Lower lobe of right lung (tissue), 2 donors: ENCODE measurements around the gene LRR1. TPM values are rescaled to one million over a fixed set of nuclear protein-coding genes. Genes with fewer than 3 reads are reported as not detected.

ENCODE experiments used
- ATAC-seq, 2 donors: fragments of 200-7000 bp; cut with Tn5 transposase; one replicate each; pipeline ENCODE4 v1.9.1; 2020 to 2022; ENCODE audit warnings: mild to moderate bottlenecking in 2 of 2, moderate library complexity in 2 of 2
- DNase-seq: peaks from one replicate; pipeline ENCODE4 v3.0.0-alpha.2; 2020
- H3K27ac ChIP-seq: fragments of 200-600 bp; one replicate; pipeline ENCODE4 v1.8.0; 2022
- H3K27me3 ChIP-seq: fragments of 200-600 bp; one replicate; pipeline ENCODE4 v1.8.0; 2022; ENCODE audit warnings: low read depth
- H3K36me3 ChIP-seq: fragments of 200-600 bp; one replicate; pipeline ENCODE4 v1.8.0; 2022; ENCODE audit warnings: mild to moderate bottlenecking
- H3K4me1 ChIP-seq: fragments of 200-600 bp; one replicate; pipeline ENCODE4 v1.8.0; 2022
- H3K4me3 ChIP-seq: fragments of 200-600 bp; one replicate; pipeline ENCODE4 v1.8.0; 2022; ENCODE audit warnings: mild to moderate bottlenecking
- H3K9me3 ChIP-seq: fragments of 200-600 bp; one replicate; pipeline ENCODE4 v1.8.0; 2022
- intact Hi-C: fragments of 100-400 bp; cut with DNase I; formaldehyde crosslinking; loops from one replicate; pipeline ENCODE4 v1.11.0; 2022
- total RNA-seq: library from RNA; stranded (reverse); fragmentation: NEBNext Ultra II Directional; extraction: Animal tissue kit (Norgen Biotek cat#: 25700); gene quantifications from one replicate; pipeline ENCODE4 v1.2.1, GENCODE V29; 2021
- TF ChIP-seq, protein P1 (sequence below): fragments of 200-600 bp; IDR thresholded peaks from one replicate; pipeline ENCODE4 v1.8.0; 2022; ENCODE audit warnings: antibody characterized with exemption, mild to moderate bottlenecking
- donor health status: DM: no; HTN: yes; CAD: no; lungs with severe emphysema.

Gene LRR1
- total RNA-seq, 1 donor from 2014 or later = 9.0 TPM

DNA sequence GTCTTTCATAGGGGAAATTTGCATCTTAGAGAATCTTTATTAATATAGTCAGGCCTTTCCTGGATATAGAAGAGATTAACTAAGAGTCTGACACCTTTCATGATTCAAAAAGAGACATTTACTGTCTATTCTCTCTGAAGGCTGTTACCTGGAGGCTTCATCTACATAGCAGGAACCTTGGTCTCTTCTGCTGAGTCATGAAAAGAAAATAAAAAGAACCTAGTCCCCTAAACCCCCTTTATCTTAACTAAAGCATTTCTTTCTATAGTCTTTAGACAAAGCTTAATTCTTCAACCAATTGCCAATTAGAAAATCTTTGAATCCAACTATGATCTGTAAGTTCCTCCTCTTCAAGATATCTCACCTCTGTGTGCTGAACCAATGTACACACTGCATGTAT lies 45.6 kb upstream of the LRR1 start:
- DNase-seq = no peak
- Histone ChIP-seq H3K36me3 (no peaks in the 10 kb centered on the region), H3K4me3 (no peak overlapping the region), H3K27me3 (no peaks in the 10 kb centered on the region), H3K27ac (no peak overlapping the region), H3K9me3 (no peaks in the 10 kb centered on the region), H3K4me1 (no peaks in the 10 kb centered on the region)
- TF ChIP-seq, protein P1, sequence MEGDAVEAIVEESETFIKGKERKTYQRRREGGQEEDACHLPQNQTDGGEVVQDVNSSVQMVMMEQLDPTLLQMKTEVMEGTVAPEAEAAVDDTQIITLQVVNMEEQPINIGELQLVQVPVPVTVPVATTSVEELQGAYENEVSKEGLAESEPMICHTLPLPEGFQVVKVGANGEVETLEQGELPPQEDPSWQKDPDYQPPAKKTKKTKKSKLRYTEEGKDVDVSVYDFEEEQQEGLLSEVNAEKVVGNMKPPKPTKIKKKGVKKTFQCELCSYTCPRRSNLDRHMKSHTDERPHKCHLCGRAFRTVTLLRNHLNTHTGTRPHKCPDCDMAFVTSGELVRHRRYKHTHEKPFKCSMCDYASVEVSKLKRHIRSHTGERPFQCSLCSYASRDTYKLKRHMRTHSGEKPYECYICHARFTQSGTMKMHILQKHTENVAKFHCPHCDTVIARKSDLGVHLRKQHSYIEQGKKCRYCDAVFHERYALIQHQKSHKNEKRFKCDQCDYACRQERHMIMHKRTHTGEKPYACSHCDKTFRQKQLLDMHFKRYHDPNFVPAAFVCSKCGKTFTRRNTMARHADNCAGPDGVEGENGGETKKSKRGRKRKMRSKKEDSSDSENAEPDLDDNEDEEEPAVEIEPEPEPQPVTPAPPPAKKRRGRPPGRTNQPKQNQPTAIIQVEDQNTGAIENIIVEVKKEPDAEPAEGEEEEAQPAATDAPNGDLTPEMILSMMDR = no peak
- ATAC-seq = no peak
- intact Hi-C loops = no loop called here

DNA sequence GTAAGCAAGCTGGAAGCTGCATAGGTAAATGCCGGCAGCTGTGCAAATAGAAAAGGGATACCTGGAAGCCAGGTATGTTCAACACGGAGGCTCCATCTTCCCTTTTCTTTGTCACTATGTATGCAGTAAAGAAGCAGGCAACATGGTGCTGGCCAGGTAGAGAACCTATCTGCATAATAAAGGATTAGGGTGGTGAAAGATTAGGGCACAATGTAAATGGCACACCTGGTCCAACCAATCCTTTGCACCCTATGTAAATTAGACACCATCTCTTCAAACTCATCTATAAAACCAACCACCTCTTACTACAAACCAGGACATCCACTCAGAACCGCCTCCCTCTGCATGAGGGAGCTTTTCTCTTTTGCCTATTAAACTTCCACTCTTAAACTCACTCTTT lies 44.8 kb upstream of the LRR1 start:
- no peak for ATAC-seq
- intact Hi-C loops = no loop called here
- no peaks in the 10 kb centered on the region for H3K9me3 ChIP-seq
- no peaks in the 10 kb centered on the region for H3K27me3 ChIP-seq
- no peak overlapping the region for H3K27ac ChIP-seq
- DNase-seq = no peak
- H3K4me3 ChIP-seq = no peak overlapping the region
- H3K36me3 ChIP-seq = no peaks in the 10 kb centered on the region
- H3K4me1 ChIP-seq = no peaks in the 10 kb centered on the region
- TF ChIP-seq, protein P1 = no peak

DNA sequence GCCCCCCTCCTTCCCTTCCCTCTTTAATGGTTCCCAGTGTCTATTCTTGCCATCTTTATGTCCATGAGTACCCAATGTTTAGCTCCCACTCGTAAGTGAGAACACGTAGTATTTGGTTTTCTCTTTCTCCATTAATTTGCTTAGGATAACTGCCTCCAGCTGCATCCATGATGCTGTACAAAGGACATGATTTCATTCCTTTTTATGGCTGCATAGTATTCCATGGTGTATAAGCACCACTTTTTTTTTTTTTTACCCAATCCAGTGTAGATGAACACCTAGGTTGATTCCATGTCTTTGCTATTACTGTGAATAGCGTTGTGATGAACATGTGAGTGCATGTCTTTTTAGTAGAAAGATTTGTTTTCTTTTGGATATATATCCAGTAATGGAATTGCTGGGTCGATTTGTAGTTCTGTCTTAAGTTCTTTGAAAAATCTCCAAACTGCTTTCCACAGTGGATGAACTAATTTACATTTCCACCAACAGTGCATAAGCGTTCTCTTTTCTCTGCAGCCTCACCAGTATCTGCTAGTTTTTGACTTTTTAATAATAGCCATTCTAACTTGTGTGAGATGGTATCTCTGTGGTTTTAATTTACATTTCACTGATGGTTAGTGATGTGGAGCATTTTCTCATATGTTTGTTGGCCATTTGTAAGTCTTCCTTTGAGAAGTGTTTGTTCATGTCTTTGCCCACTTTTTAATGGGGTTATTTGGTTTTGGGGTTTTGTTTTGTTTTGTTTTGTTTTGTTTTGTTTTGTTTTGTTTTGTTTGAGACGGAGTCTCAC lies 38.6 kb upstream of the LRR1 start:
- Histone ChIP-seq H3K4me3 (no peak overlapping the region), H3K9me3 (no peaks in the 10 kb centered on the region), H3K27ac (no peak overlapping the region), H3K4me1 (no peaks in the 10 kb centered on the region), H3K36me3 (no peaks in the 10 kb centered on the region), H3K27me3 (no peaks in the 10 kb centered on the region)
- TF ChIP-seq, protein P1 = no peak
- no peak for ATAC-seq
- no peak for DNase-seq
- intact Hi-C loops = no loop called here

DNA sequence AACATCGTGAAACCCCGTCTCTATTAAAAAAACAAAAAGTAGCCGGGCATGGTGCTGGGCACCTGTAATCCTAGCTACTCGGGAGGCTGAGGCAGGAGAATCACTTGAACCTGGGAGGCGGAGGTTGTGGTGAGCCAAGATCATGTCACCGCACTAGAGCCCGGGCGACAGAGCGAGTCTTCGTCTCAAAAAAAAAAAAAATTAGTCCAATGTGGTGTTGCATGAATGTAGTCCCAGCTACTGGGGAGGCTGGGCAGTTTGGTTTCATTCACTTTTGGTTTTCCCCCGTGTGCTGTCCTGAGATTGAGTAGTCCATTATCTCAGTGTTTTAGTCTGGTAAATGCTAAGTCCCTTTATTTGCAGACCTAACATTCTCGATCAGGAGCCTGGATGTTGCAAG lies 32.0 kb upstream of the LRR1 start:
- no peaks in the 10 kb centered on the region for H3K27me3 ChIP-seq
- no peak overlapping the region for H3K4me3 ChIP-seq
- DNase-seq (no peak), ATAC-seq (no peak)
- H3K27ac ChIP-seq = no peak overlapping the region
- H3K4me1 ChIP-seq = no peaks in the 10 kb centered on the region
- TF ChIP-seq, protein P1 = no peak
- H3K9me3 ChIP-seq = no peaks in the 10 kb centered on the region
- intact Hi-C loops = no loop called here
- H3K36me3 ChIP-seq = no peaks in the 10 kb centered on the region

DNA sequence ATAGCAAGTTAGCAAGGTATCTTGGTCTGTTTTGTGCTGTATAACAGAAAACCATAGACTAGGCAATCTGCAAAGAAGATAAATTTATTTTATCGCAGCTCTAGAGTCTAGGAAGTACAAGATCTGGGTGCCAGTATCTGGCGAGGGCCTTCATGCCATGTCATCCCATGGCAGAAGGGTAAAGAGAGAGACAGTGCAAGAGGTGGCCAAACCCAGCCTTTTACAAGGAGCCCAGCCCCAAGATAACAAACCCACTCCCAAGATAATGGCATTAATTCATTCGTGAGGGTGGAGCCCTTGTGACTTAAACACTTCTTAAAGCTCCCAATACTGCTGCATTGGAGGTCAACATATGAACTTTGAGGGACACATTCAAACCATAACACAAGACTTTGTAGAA lies 29.5 kb upstream of the LRR1 start:
- no peak for DNase-seq
- no peak for ATAC-seq
- TF ChIP-seq, protein P1 = no peak
- Histone ChIP-seq H3K4me1 (no peaks in the 10 kb centered on the region), H3K36me3 (no peaks in the 10 kb centered on the region), H3K9me3 (no peaks in the 10 kb centered on the region), H3K27me3 (no peaks in the 10 kb centered on the region), H3K4me3 (no peak overlapping the region), H3K27ac (no peak overlapping the region)
- intact Hi-C loops = no loop called here
